NB4 (cell line): Measurements from ENCODE around the gene KIF20B.

Source experiments
- DNase-seq: peaks from one replicate; pipeline ENCODE4 v3.0.0; 2010; ENCODE audit warnings: low read depth
- H3K4me3 ChIP-seq: one replicate; pipeline ENCODE4 v1.5.1; 2011; ENCODE audit warnings: mild to moderate bottlenecking, low read depth, low read length, moderate library complexity
- CTCF ChIP-seq: IDR thresholded peaks from one replicate; pipeline ENCODE4 v1.5.1; 2012; ENCODE audit warnings: low read depth, low read length
- MAX ChIP-seq: IDR thresholded peaks from 2 replicates; pipeline ENCODE4 v1.6.1; 2011; ENCODE audit warnings: low read depth, low read length
- MYC ChIP-seq: IDR thresholded peaks from 2 replicates; pipeline ENCODE4 v1.6.1; 2011; ENCODE audit warnings: low read depth, low read length
- POLR2A ChIP-seq: IDR thresholded peaks from 2 replicates; pipeline ENCODE4 v1.6.1; 2011; ENCODE audit warnings: mild to moderate bottlenecking; ENCODE audit not compliant: insufficient read length; ENCODE audit errors: extremely low read depth

Gene KIF20B

GRCh38 chr10:89701242-89702120 is at the start of gene KIF20B:
Gene KIF20B (plus strand): TSS chr10:89701590. CDS start chr10:89705295, 3,705 bp downstream.
- H3K4me3 ChIP-seq: peak within 1 kb of the TSS; percentile 78
- TF ChIP-seq CTCF (peak; percentile 7), MAX (peak; percentile 75), POLR2A (peak; percentile 96), MYC (peak; percentile 73)
- DNase-seq: peak; percentile 99

GRCh38 chr10:89651916-89652573 is 49.3 kb upstream of the KIF20B start:
- TF ChIP-seq MAX (no peak), POLR2A (no peak), CTCF (no peak), MYC (no peak)
- no peak overlapping the region for H3K4me3 ChIP-seq
- no peak for DNase-seq

GRCh38 chr10:89652806-89653370 is 48.5 kb upstream of the KIF20B start:
- no peak for TF ChIP-seq CTCF
- TF ChIP-seq POLR2A: no peak
- no peak for DNase-seq

GRCh38 chr10:89653410-89653869 is 48.0 kb upstream of the KIF20B start:
- DNase-seq: no peak
- TF ChIP-seq MYC: no peak
- TF ChIP-seq MAX: no peak
- TF ChIP-seq POLR2A: no peak
- no peak for TF ChIP-seq CTCF
- no peak overlapping the region for H3K4me3 ChIP-seq

More at GRCh38 chr10:89652806-89653370, 48.5 kb upstream of the KIF20B start:
- H3K4me3 ChIP-seq: no peak overlapping the region

GRCh38 chr10:89655722-89656121 is 45.7 kb upstream of the KIF20B start:
- no peak for DNase-seq
- no peak overlapping the region for H3K4me3 ChIP-seq
- TF ChIP-seq CTCF (no peak), MAX (no peak), MYC (no peak), POLR2A (no peak)
